HepG2 (cell line): Measurements from ENCODE around the gene TTPAL. TPM values are rescaled to one million over a fixed set of nuclear protein-coding genes. Genes with fewer than 3 reads are reported as not detected.

ENCODE experiments used
- ATAD3A ChIP-seq: sonication (generic); formaldehyde crosslinking; IDR thresholded peaks from 2 replicates; pipeline ENCODE4 v1.4.0; 2020; ENCODE audit warnings: missing genetic modification reagents
- CHD4 ChIP-seq: fragments of 200-600 bp; sonication (generic); IDR thresholded peaks from 2 replicates; pipeline ENCODE4 v1.7.0; 2017; ENCODE audit warnings: mild to moderate bottlenecking, low read length, borderline replicate concordance
- EEA1 ChIP-seq: sonication (generic); formaldehyde crosslinking; IDR thresholded peaks from 2 replicates; pipeline ENCODE4 v1.5.1; 2020; ENCODE audit warnings: mild to moderate bottlenecking, missing genetic modification reagents, borderline replicate concordance
- EZH2 ChIP-seq: conservative IDR thresholded peaks from 2 replicates; pipeline ENCODE4 v1.6.1; 2012; ENCODE audit warnings: mild to moderate bottlenecking, low read depth, low read length, moderate library complexity
- GZF1 ChIP-seq: sonication (generic); formaldehyde crosslinking; IDR thresholded peaks from 2 replicates; pipeline ENCODE4 v1.5.1; 2020; ENCODE audit warnings: mild to moderate bottlenecking, missing genetic modification reagents
- KLF16 ChIP-seq, 2 experiments: sonication (generic) in 1 of 2; formaldehyde crosslinking in 1 of 2; IDR thresholded peaks; 2 replicates each; pipeline versions ENCODE4 v1.6.1 to v1.8.0; 2016 to 2023; ENCODE audit warnings: missing genetic modification reagents in 2 of 2, missing compliant biosample characterization in 1 of 2
- NFKBIZ ChIP-seq: IDR thresholded peaks from 2 replicates; pipeline ENCODE4 v1.6.1; 2018; ENCODE audit warnings: missing genetic modification reagents, missing compliant biosample characterization
- SP140L ChIP-seq: sonication (generic); formaldehyde crosslinking; IDR thresholded peaks from 2 replicates; pipeline ENCODE4 v1.4.0; 2020; ENCODE audit warnings: missing genetic modification reagents, borderline replicate concordance
- ZFP90 ChIP-seq: sonication (generic); formaldehyde crosslinking; IDR thresholded peaks from 2 replicates; pipeline ENCODE4 v1.8.0; 2022; ENCODE audit warnings: missing genetic modification reagents, mild to moderate bottlenecking, inconsistent platforms, borderline replicate concordance
- ZNF10 ChIP-seq: sonication (generic); formaldehyde crosslinking; IDR thresholded peaks from 2 replicates; pipeline ENCODE4 v1.4.0; 2020; ENCODE audit warnings: mild to moderate bottlenecking, low read depth, missing genetic modification reagents, borderline replicate concordance
- ZNF138 ChIP-seq: sonication (generic); formaldehyde crosslinking; IDR thresholded peaks from 2 replicates; pipeline ENCODE4 v1.5.0; 2020; ENCODE audit warnings: mild to moderate bottlenecking, low read depth, missing genetic modification reagents
- ZNF44 ChIP-seq: sonication (generic); formaldehyde crosslinking; IDR thresholded peaks from 2 replicates; pipeline ENCODE4 v1.5.1; 2020; ENCODE audit warnings: mild to moderate bottlenecking, missing genetic modification reagents
- ZNF550 ChIP-seq: sonication (generic); formaldehyde crosslinking; IDR thresholded peaks from 2 replicates; pipeline ENCODE4 v1.4.0; 2020; ENCODE audit warnings: mild to moderate bottlenecking, missing genetic modification reagents, borderline replicate concordance
- ZNF557 ChIP-seq: sonication (generic); formaldehyde crosslinking; IDR thresholded peaks from 2 replicates; pipeline ENCODE4 v1.4.0; 2020; ENCODE audit warnings: missing genetic modification reagents
- ZSCAN30 ChIP-seq: sonication (generic); formaldehyde crosslinking; IDR thresholded peaks from 2 replicates; pipeline ENCODE4 v1.5.0; 2020; ENCODE audit warnings: mild to moderate bottlenecking, missing genetic modification reagents
- polyA plus RNA-seq, 8 experiments: library from polyadenylated mRNA; depleted of rRNA in 3 of 8; stranded (reverse) in 7 of 8; unstranded in 1 of 8; fragments of >200 nt; fragmentation: Illumina TruSeq in 4 of 8; extraction: Trizol in 4 of 8; gene quantifications; 2 replicates each; pipeline versions ENCODE4 v1.2.1 to v1.2.3, GENCODE V29; 2011 to 2016; ENCODE audit warnings: low read depth in 4 of 8, missing spikeins in 1 of 8, mixed read lengths in 1 of 8; ENCODE audit not compliant: insufficient read depth in 1 of 8
- total RNA-seq, 5 experiments: library from RNA; depleted of rRNA; stranded (reverse); fragments of >200 nt; fragmentation: Illumina TruSeq; extraction: Trizol; gene quantifications; 2 replicates each; pipeline ENCODE4 v1.2.3, GENCODE V29; 2016; ENCODE audit warnings: low read depth in 1 of 5
- TF ChIP-seq, protein P1 (sequence below): sonication (generic); formaldehyde crosslinking; IDR thresholded peaks from 2 replicates; pipeline ENCODE4 v1.5.0; 2020; ENCODE audit warnings: mild to moderate bottlenecking, missing genetic modification reagents, borderline replicate concordance
- TF ChIP-seq, protein P2 (sequence below): sonication (generic); formaldehyde crosslinking; conservative IDR thresholded peaks from 2 replicates; pipeline ENCODE4 v1.8.1; 2023; ENCODE audit warnings: missing genetic modification reagents
- TF ChIP-seq, protein P3 (sequence below): sonication (generic); formaldehyde crosslinking; IDR thresholded peaks from 2 replicates; pipeline ENCODE4 v1.9.0; 2021; ENCODE audit warnings: missing genetic modification reagents, borderline replicate concordance

Gene TTPAL
- total and polyA plus RNA-seq, 2 of the 13 experiments (the other 11 are each of a cell fraction or from before 2014, with no cell fraction given), result 4.3 to 18.8 TPM

DNA sequence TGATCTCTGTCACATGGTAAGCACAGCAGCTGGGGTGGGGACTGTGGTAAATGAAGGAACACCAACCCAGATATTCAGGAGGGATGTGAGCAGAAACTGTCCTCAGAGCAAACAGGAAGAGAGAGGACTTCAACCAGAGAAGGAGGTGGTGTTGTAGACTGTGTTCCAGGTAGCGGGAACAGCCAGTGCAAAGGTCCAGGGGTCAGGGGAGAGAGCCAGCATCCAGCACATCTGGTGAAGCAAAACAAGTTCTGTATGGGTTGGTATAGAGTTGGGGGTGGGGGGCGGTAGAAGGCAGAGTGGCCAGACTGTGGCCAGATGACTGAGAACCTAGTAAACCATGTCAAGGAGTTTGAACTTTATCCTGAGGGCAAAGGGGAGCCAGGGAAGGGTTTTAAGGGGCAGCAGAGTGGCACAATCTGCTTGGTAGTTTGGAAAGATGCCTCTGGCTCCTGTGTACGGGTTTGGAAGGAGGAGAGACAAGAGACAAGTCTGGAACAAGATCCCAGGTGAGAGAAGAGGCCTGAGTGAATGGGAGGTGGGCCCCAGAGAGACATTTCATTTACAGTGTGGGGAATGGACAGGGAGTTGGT is 27.8 kb upstream of the TTPAL start (continued):
- TF ChIP-seq, protein P1, sequence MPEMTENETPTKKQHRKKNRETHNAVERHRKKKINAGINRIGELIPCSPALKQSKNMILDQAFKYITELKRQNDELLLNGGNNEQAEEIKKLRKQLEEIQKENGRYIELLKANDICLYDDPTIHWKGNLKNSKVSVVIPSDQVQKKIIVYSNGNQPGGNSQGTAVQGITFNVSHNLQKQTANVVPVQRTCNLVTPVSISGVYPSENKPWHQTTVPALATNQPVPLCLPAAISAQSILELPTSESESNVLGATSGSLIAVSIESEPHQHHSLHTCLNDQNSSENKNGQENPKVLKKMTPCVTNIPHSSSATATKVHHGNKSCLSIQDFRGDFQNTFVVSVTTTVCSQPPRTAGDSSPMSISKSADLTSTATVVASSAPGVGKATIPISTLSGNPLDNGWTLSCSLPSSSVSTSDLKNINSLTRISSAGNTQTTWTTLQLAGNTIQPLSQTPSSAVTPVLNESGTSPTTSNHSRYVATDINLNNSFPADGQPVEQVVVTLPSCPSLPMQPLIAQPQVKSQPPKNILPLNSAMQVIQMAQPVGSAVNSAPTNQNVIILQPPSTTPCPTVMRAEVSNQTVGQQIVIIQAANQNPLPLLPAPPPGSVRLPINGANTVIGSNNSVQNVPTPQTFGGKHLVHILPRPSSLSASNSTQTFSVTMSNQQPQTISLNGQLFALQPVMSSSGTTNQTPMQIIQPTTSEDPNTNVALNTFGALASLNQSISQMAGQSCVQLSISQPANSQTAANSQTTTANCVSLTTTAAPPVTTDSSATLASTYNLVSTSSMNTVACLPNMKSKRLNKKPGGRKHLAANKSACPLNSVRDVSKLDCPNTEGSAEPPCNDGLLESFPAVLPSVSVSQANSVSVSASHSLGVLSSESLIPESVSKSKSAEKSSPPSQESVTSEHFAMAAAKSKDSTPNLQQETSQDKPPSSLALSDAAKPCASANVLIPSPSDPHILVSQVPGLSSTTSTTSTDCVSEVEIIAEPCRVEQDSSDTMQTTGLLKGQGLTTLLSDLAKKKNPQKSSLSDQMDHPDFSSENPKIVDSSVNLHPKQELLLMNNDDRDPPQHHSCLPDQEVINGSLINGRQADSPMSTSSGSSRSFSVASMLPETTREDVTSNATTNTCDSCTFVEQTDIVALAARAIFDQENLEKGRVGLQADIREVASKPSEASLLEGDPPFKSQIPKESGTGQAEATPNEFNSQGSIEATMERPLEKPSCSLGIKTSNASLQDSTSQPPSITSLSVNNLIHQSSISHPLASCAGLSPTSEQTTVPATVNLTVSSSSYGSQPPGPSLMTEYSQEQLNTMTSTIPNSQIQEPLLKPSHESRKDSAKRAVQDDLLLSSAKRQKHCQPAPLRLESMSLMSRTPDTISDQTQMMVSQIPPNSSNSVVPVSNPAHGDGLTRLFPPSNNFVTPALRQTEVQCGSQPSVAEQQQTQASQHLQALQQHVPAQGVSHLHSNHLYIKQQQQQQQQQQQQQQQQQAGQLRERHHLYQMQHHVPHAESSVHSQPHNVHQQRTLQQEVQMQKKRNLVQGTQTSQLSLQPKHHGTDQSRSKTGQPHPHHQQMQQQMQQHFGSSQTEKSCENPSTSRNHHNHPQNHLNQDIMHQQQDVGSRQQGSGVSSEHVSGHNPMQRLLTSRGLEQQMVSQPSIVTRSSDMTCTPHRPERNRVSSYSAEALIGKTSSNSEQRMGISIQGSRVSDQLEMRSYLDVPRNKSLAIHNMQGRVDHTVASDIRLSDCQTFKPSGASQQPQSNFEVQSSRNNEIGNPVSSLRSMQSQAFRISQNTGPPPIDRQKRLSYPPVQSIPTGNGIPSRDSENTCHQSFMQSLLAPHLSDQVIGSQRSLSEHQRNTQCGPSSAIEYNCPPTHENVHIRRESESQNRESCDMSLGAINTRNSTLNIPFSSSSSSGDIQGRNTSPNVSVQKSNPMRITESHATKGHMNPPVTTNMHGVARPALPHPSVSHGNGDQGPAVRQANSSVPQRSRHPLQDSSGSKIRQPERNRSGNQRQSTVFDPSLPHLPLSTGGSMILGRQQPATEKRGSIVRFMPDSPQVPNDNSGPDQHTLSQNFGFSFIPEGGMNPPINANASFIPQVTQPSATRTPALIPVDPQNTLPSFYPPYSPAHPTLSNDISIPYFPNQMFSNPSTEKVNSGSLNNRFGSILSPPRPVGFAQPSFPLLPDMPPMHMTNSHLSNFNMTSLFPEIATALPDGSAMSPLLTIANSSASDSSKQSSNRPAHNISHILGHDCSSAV (CRISPR knock-in tag), result no peak
- no peak for TF ChIP-seq ZNF138 (CRISPR knock-in tag)
- TF ChIP-seq CHD4, result no peak
- no peak for TF ChIP-seq SP140L (CRISPR knock-in tag)
- TF ChIP-seq EEA1 (CRISPR knock-in tag), result no peak
- no peak for TF ChIP-seq ZNF44 (CRISPR knock-in tag)
- TF ChIP-seq NFKBIZ (CRISPR knock-in tag), result no peak
- no peak for TF ChIP-seq EZH2
- TF ChIP-seq ZFP90 (CRISPR knock-in tag), result no peak
- TF ChIP-seq ATAD3A (CRISPR knock-in tag), result no peak
- 0 out of 2 replicates have a peak, but pooled peaks have one; percentile 6 for TF ChIP-seq ZNF550 (CRISPR knock-in tag)
- TF ChIP-seq, protein P2, sequence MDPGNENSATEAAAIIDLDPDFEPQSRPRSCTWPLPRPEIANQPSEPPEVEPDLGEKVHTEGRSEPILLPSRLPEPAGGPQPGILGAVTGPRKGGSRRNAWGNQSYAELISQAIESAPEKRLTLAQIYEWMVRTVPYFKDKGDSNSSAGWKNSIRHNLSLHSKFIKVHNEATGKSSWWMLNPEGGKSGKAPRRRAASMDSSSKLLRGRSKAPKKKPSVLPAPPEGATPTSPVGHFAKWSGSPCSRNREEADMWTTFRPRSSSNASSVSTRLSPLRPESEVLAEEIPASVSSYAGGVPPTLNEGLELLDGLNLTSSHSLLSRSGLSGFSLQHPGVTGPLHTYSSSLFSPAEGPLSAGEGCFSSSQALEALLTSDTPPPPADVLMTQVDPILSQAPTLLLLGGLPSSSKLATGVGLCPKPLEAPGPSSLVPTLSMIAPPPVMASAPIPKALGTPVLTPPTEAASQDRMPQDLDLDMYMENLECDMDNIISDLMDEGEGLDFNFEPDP (CRISPR knock-in tag), result no peak
- no peak for TF ChIP-seq ZSCAN30 (CRISPR knock-in tag)
- TF ChIP-seq, protein P3, sequence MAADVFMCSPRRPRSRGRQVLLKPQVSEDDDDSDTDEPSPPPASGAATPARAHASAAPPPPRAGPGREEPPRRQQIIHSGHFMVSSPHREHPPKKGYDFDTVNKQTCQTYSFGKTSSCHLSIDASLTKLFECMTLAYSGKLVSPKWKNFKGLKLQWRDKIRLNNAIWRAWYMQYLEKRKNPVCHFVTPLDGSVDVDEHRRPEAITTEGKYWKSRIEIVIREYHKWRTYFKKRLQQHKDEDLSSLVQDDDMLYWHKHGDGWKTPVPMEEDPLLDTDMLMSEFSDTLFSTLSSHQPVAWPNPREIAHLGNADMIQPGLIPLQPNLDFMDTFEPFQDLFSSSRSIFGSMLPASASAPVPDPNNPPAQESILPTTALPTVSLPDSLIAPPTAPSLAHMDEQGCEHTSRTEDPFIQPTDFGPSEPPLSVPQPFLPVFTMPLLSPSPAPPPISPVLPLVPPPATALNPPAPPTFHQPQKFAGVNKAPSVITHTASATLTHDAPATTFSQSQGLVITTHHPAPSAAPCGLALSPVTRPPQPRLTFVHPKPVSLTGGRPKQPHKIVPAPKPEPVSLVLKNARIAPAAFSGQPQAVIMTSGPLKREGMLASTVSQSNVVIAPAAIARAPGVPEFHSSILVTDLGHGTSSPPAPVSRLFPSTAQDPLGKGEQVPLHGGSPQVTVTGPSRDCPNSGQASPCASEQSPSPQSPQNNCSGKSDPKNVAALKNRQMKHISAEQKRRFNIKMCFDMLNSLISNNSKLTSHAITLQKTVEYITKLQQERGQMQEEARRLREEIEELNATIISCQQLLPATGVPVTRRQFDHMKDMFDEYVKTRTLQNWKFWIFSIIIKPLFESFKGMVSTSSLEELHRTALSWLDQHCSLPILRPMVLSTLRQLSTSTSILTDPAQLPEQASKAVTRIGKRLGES (CRISPR knock-in tag), result no peak
- no peak for TF ChIP-seq ZNF557 (CRISPR knock-in tag)
- no peak for TF ChIP-seq GZF1 (CRISPR knock-in tag)
- no peak for TF ChIP-seq ZNF10 (CRISPR knock-in tag)
- no peak for TF ChIP-seq KLF16 (CRISPR knock-in tag; IDR thresholded peaks at IDR 0.05)
